ENCODE results near the gene KRT17.
"Not testable (repeated sequence)": the region's sequence is repeated elsewhere in the genome, so short reads cannot be mapped to it uniquely, and the experiment has no call there.

Gene KRT17

DNA sequence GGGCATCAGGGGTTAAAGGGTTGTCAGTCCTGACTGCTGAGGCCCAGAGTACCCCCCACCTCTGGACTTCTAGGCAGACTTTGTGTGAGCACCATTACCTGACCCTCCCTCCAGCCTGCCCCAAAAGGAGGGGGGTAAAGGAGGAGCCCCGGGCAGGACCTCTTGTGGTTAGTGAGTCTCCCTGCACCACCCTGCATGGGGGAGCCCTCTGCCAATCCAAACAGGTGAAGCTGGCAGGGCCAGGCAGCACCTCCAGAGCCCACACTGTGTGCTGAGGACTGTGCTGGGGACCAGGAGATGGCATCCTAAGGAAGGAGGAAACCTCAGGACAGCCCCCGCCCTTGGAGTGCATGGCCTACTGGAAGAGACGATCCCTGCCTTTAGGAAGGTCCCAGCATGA, 35.1 kb downstream of the KRT17 start:
- no peak for DNase-seq

DNA sequence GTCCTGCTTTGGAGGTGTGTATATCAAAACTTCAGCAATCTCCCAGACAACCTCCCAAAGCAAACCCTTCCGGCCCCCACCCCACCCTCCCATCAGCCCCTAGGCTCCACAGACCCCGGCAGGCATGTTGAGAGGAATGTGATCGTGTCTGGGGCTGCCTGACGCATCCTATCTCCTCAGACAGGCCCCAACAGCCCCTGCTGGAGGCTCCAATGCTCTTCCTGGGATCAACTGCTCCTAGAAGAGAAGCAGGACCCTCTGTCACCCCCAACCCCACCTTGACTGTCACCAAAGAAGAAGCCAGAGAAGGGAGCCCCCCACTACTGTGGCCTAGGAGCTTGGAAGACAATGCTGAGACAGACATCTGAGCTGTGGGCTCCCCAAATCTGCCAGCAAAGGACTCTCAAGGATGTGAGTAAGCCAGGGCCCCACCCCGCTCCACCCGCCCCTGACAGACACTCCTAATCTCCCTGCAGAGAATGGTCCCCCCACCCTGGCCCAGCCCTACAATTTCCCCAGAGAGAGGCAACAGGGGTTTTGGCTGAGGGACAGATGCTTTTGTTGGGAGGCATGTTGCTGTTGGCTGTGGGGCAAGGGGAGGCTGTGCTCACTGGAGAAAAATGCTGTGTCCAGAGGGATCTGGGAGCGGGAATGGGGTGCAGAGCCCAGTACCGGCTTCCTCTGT, 36.1 kb downstream of the KRT17 start:
- DNase-seq, result no peak

DNA sequence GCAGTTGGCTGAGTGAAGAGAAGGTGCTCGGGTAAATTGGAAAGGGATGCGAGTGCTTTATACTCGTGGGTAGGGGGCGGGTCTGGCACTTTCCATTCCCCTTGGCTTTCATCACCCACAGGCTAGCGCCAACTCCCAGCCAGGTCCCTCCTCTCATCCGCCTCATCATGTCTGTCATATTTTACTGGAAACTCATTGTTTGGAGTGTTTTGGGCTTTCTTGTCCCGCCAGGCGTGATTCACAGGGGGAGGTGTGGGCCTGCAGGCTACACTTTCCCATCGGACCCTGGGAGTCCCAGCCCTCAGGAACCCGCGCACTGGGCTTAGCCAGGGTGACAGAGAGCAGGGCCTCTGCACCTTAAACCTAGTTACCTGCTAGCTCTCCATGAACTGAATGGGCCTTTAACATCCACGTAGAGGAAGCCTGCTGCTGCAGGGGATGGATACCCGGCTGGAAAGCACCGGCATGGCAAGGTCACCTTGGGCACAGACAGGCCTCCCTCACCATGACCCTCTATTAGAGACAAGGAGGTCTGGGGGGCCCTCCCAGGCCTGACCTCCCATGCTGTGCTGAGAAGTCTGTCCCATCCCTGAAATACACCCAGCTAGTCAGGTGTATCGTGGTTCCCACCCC, 37.4 kb downstream of the KRT17 start, which contains the start of gene KRT14:
Gene KRT14, minus strand, starts transcription at position 33 of the 633 bp plus-strand sequence. CDS start 61 bp downstream, outside the sequence.
- DNase-seq, result no peak

DNA sequence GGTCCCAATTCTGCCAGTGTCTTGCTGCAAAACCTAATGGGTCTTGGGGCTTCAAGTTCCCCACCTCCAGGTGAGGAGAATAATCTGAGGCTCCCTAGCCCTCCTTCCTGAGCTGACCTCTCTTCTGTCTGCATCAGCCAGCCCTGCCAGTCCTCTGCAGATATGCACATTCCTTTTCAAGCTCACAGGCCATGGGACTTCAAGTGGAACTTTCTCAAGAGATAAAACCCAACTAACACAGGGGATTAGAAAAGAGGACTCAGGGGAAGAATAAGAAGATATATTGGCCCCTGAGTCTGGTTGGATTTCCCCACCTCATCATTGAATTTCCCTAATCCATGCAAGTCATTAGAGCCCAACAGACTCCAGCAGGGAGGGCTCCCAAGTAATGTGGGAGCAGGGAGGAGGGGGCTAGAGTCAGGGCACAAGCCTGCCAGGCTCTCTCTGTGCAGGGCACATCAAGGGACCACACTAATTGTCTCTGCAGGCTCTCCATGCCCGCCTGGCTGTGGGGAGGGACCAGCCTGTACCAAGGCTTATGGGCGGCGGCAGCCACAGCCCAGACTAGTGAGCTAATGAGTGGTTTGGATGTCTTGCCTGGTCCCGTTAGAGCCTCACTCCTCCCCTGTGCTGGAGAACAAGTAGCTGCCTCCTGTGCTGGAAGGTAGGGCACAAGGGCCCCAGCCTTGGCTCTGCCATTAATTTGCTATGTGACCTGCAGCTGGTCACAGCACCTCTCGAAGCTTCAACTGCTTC, 38.9 kb downstream of the KRT17 start:
- no peak for DNase-seq

DNA sequence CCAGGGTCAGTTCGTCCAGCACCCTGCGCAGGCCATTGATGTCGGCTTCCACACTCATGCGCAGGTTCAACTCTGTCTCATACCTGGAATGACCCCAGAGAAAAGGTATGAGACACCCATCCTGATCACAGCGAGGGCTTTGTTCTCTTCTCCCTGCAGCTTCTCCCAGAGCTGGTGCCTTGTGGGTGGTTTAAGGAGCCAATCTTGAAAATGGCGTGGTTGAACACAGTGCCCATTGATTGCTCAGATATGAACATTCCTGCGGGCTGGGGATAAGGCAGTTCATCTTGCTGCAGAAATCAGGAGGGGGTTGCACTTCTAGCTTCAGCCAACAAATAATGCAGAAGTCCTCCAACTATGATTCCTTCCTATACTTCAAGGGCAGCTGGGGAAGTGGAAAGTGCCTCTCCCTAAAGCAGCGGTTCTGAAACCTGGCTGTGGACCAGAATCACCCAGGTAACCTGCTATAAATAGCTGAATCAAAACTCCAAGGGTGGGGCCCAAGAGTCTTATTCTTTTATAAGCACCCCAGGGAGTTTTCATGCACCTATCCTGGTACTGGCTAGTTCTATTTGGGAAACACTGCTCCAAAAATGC, 39.9 kb downstream of the KRT17 start:
- DNase-seq, result not testable (repeated sequence)

DNA sequence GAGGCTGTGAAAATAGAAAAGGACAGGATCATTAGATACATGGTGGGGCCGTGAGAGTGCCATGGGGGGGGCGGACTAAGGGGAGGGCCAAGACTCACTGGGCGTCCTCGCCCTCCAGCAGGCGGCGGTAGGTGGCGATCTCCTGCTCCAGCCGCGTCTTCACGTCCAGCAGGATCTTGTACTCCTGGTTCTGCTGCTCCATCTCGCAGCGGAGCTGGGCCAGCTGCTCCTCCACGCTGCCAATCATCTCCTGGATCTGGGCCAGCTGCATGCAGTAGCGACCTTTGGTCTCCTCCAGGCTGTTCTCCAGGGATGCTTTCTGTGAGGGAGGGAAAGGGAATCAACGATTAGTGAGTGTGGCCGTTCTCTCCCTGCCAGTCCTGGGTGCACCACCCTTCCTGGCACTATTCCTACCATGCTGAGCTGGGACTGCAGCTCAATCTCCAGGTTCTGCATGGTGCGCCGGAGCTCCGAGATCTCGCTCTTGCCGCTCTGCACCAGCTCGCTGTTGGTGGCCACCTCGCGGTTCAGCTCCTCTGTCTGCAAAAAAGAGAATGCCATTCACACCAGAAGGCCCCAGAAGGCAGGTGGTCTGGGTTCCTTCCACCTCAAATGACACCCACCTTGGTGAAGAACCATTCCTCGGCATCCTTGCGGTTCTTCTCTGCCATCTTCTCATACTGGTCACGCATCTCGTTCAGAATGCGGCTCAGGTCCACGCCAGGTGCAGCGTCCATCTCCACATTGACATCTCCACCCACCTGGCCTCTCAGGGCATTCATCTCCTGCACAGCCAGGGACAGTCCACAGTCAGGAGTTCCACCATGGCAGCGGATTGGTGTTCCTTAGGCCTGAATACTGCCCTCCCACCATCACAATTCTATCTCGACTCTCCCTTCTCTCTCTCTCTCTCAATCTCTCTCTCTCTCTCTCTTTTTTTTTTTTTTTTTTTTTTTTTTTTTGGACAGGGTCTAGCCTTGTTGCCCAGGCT, 40.9 kb downstream of the KRT17 start:
- DNase-seq, result no peak

DNA sequence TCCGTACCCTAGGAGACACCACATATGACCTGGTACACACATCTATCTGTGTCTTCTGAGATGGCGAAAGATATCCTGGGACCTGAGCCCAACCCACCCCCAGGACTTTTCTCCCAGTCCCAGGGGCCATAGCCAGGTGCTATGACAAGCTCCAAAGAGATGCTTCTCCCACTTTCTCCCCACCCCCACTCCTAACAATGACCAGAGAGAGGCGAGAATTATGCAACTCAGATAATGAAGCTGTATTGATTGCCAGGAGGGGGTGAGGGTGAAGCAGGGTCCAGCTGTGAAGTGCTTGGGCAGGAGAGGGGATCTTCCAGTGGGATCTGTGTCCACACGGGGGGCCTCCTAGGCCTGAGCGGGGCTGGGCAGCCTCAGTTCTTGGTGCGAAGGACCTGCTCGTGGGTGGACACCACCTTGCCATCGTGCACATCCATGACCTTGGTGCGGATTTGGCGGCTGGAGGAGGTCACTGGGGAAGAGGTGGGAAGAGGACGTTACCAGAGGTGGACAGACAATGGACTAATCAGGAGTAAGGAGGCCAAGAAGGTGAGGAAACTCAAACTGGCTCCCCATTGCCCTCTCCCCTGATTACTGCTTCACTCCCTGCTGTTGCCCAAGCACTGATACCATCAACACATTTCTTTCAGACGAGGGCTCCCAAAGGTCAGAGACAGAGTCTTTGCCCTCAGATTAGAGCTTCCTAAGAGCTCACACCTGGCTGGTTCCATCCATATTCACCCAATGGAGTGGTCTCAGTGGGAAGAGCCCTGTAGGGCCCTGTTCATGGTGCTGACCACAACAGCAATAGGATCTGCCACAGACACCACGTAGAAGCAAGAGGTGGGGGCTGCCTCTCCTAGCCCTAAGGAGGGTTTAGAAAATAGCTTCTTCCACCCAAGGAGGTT, 42.1 kb downstream of the KRT17 start:
- not testable (repeated sequence) for DNase-seq

DNA sequence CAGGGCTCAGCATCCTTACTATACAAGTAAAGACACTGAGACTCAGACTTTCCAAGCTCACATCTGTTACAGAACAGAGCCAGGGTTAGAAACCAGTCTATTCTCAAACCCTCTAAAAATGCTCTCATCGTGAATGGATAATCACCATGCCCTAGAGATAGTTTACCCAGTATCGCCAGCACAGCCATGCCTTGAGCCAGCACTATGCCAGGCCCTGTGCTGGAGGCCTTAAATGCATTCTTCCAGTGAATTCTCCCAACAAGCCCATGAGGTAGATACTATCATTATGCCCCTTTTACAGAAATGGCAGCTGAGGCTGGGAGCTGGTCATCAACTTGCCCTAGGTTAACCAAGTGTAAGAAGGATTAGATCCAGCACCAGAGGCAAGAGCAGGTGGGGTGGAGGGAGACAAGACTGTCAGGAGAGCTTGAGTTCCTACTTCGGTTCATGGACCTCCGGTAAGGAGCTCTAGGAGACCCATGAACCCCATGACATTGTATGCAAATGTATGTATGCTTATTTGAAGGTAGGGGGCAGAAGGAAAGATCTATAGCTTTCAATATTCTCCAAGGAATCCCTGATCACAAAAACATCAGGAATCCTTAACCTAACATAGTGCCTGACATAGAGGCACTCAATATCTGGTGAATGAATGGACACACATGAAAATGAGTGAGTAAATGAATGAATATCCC, 42.9 kb downstream of the KRT17 start:
- DNase-seq, result no peak

DNA sequence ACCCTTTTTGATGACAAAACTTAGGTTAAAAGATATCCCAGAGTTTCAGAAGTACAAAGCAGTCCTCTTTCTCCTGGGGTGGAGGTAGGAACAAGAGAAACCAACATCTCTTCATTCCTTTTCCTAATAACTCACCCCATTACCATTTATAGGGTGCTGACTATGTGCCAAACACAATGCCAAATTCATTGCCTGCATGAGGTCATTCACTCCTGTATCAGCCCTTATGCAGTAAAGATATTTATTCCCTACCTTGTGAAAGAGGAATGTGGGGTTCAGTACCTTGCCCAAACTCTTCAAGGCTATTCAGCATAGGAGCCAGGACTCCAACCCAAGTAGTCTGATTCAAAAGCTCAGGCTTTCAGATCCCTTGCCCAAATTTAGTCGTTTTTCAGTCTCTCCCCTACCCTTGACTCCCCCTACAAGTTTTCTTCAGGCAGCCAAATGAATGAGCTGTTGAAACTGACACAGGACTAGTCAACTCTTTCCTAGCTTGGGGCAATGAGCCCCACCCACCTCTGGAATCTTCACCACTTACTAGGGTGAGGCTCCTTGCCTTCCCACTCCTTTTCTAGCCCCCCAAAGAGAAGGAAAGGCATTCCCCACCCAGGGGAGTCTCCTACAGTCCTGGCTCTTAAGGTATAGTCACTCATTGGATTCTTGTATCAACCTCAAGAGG, 43.5 kb downstream of the KRT17 start:
- no peak for DNase-seq

DNA sequence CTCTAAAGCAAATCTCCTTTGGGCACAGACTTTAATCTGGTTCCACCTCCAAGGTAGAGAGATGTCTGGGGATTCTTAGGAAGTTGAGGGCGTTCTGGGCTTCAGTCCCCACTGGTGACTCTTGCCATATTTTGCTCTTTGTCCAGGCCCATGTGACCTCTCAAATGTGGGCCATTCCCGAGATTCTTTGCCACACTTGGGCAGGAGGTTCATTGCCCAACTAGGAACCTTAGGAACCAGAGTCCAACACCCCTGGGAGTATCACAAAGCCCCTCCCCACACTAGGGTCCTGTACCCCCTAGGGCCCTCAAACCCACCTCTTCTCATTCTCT, 44.2 kb downstream of the KRT17 start:
- DNase-seq, result no peak

DNA sequence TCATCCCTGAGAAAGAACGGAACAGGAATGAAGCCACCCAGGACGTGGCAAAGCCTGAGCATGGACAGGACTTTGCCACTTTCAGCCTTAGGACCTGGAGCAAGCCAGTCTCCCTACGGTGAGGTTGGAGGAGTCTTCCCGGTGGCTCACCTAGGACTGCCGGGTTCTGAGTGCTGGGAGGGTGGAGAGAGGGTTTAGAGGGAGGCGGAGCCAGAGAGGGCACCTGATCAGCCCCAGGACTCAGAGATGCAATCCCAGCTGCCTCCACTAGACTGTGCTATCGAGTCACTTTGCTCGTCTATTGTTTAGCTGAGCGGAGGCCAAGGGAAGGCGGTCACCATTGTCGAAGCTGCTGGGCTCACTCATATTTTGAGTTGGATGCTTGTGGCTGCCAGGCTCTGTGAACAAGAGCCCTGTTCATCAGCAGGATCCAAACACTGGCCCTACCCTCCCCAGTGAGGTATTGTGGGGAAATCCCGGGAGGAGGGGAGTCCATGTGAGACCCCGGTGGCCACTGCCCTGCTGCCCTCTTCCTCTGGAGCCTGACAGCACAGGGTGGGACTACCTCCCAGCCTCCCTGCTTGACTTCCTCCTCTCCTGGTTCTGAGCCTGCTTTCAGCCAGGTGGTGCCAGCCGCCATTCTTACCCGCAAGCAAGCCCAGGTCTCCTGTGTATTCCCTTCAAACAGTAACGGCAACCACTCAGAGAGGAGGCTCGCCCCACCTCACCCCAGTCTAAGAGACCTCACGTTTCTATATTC, 44.7 kb downstream of the KRT17 start:
- DNase-seq, result peak; percentile 64

DNA sequence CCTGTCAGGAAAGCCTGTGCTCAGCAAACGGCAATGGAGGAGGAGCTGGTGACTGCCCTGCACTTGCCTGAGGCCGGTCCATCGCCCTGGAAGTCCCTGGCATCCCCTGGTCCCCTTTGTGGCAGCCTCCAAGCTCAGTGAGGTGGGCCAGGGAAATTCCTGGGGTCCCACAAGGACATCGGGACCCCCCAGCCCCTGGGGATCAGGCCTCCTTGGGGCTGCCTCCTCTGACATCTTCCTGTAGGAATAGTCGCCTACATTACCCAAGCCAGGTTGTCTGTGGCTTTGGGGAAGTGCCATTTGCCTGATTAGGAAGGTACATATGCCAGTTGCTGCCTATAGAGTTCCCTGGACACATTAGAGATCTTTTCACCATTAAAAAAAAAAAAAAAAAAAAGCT, 45.4 kb downstream of the KRT17 start:
- no peak for DNase-seq

DNA sequence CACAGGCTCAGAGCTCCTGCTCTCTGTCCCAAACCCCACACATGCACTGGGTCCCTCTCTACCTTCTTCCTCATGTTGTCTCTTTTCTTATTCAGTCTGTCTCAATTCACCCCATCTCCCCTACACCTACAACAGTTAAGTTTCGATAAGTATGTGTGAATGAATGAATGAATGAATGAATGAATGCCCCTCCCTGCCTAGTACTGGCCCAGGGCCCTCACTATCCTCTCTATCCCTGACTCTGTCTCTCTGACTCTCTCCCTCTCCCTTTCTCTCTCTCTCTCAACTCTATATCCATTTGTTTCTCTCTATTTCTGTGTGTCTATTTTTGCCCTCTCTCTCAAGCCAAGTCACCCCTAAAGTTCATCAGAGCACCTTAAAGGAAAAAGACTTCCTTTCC, 45.8 kb downstream of the KRT17 start:
- no peak for DNase-seq

DNA sequence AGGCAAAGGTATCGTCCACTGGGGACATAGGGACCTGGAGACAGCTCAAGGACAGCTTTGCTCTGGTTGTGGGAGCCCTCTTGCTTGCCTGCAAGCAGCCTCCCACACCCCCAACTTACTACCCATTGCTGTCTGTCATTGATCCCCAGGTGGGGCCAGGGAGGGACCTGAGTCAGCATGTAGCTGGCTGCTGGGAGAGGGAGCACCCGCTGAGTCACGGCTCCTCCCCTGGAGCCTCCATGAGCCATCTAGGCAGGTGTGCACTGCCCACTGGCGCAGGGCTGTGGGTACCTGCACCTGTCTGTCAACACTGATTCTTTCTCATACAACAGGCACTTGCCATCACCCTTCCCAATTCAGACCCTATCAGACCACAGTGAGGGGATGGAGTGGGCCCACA, 47.6 kb downstream of the KRT17 start:
- DNase-seq, result not testable (repeated sequence)

DNA sequence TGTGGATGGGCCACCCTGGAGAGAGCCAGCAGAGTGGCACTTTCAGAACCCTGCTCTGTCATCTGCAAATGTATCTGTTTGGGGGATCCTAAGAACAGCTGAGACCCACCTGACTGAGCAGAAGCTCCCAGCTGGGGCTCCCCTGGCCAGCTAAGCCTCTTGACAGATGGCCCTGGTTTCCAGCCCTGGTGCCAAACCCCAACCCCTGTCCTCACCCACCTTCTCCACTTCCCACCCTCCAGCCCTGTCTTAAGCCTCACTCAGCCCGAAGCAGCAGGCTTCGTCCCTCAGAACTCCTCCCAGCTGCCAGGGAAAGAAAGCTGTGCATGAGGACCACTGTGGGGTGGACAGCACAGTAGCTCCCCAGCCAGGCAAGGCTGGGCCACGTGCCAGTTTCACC, 49.0 kb downstream of the KRT17 start:
- no peak for DNase-seq

DNA sequence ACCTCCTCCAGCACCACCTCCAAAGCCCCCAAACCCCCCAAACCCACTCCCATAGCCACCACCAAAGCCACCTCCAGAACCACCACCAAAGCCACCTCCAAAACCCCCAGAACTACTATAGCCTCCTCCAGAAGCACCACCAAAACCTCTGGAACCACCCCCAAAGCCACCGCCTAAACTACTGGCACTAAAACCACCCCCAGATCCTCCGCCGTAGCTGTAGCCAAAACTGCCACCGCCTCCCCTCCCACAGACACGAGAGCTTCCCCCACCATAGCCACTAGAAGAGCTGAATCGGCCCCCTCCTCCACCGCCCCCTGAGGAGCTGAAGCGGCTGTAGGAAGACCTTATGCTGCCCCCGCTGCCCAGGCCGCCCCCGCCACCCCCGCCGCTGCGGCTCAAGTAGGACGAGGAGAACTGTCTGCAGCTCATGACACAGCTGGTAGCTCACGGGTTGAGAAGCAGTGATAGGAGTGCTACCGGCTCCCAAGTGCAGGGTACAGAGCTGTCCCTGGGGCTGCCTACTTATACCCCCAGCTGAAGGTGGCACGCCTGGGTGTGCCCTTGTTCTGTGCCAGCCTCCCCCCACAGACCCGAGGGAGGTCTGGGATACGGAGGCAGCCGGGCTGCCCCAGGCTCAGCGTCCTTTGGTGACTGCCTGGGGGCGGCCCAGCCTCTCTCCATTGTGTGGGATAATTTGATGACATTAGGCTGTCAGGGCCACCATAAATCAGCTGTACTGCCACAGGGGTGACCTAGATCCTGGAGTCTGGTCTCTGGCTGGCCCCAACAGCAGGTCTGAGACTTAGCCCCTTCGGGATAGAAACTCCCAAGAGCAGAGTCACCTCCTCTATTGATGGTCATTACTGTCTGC, 52.6 kb downstream of the KRT17 start, which contains the start of gene KRT9:
Gene KRT9, minus strand, starts transcription at position 499 of the 874 bp plus-strand sequence. Its CDS starts 67 bp downstream, at position 432.
- DNase-seq, result no peak

Data from CD4-positive, alpha-beta T cell treated with Interleukin-12 subunit alpha and Interleukin-12 subunit beta, for 1 hour (primary cell).